OCI-LY7 (cell line): Measurements from ENCODE around the gene EDAR.

ENCODE experiments used
- CTCF ChIP-seq: fragments of 200-600 bp; sonication (generic); conservative IDR thresholded peaks from 2 replicates; pipeline ENCODE4 v1.5.1; 2014; ENCODE audit warnings: mild to moderate bottlenecking, antibody characterized with exemption, low read length, moderate library complexity, mixed read lengths
- EZH2phosphoT487 ChIP-seq: fragments of 200-600 bp; sonication (generic); IDR thresholded peaks from 2 replicates; pipeline ENCODE4 v1.6.1; 2018; ENCODE audit warnings: low read depth, borderline replicate concordance, mild to moderate bottlenecking, mixed run types, antibody characterized with exemption, low read length, moderate library complexity, mixed read lengths

GRCh38 chr2:108942231-108942825 is 46.7 kb downstream of the EDAR start:
- no peak for TF ChIP-seq CTCF
- no peak for TF ChIP-seq EZH2phosphoT487
